SK-N-SH (cell line): ENCODE measurements around the gene RYR3. TPM values are rescaled to one million over a fixed set of nuclear protein-coding genes. Genes with fewer than 3 reads are reported as not detected.

ENCODE experiments used
- CTCF ChIA-PET: fragments of 300-600, 350-600 bp; formaldehyde crosslinking; extraction: SDS; loops from one replicate; lab custom pipeline; 2021; lab: Yijun Ruan, JAX
- POLR2A ChIA-PET: fragments of 350-600 bp; sonication (Branson Sonifier 250); formaldehyde crosslinking; extraction: SDS; loops from one replicate; lab custom pipeline; 2020; ENCODE audit warnings: antibody characterized with exemption, inconsistent platforms; lab: Yijun Ruan, JAX
- DNase-seq: peaks from one replicate; pipeline ENCODE4 v3.0.0; 2012
- H2AFZ ChIP-seq: fragments of 200-600 bp; sonication (generic); 2 replicates; pipeline ENCODE4 v1.8.1; 2016; ENCODE audit warnings: antibody characterized with exemption, mild to moderate bottlenecking, low read depth
- H3F3A ChIP-seq: fragments of 200-600 bp; sonication (generic); replicated peaks from 2 replicates; pipeline ENCODE3; 2016; ENCODE audit warnings: antibody characterized with exemption, mild to moderate bottlenecking; ENCODE audit not compliant: insufficient read depth
- H3K27ac ChIP-seq, 2 experiments: fragments of 200-500 bp in 1 of 2; fragments of 200-600 bp in 1 of 2; sonication (Bioruptor generic) in 1 of 2; sonication (generic), shearing (Covaris generic) in 1 of 2; 2 replicates each; pipeline versions ENCODE4 v1.5.1 to v1.6.1; 2014 to 2016; ENCODE audit warnings: low read depth in 2 of 2, inconsistent platforms in 1 of 2, low read length in 1 of 2, mild to moderate bottlenecking in 1 of 2, mixed read lengths in 1 of 2
- H3K27me3 ChIP-seq: fragments of 200-600 bp; sonication (generic), shearing (Covaris generic); 2 replicates; pipeline ENCODE4 v1.6.1; 2016; ENCODE audit warnings: mixed run types; ENCODE audit not compliant: insufficient read depth
- H3K36me3 ChIP-seq, 2 experiments: fragments of 200-500 bp in 1 of 2; fragments of 200-600 bp in 1 of 2; sonication (Bioruptor generic) in 1 of 2; sonication (generic) in 1 of 2; replicated peaks in 1 of 2; 2 replicates each; pipeline versions ENCODE3 to v1.5.1; 2014 to 2016; ENCODE audit warnings: low read length in 1 of 2, mild to moderate bottlenecking in 1 of 2; ENCODE audit not compliant: insufficient read depth in 2 of 2, control insufficient read depth in 1 of 2
- H3K4me1 ChIP-seq, 2 experiments: fragments of 200-500 bp in 1 of 2; fragments of 200-600 bp in 1 of 2; sonication (Bioruptor generic) in 1 of 2; sonication (generic), shearing (Covaris generic) in 1 of 2; 2 replicates each; pipeline versions ENCODE4 v1.5.1 to v1.6.1; 2014 to 2016; ENCODE audit warnings: low read depth in 1 of 2, low read length in 1 of 2, mixed run types in 1 of 2; ENCODE audit not compliant: insufficient read depth in 2 of 2, control insufficient read depth in 1 of 2
- H3K4me2 ChIP-seq: fragments of 200-600 bp; sonication (generic), shearing (Covaris generic); 2 replicates; pipeline ENCODE4 v1.6.1; 2017; ENCODE audit warnings: mixed run types
- H3K4me3 ChIP-seq, 2 experiments: fragments of 200-500 bp in 1 of 2; fragments of 200-600 bp in 1 of 2; sonication (Bioruptor generic) in 1 of 2; sonication (generic), shearing (Covaris generic) in 1 of 2; 2 replicates each; pipeline versions ENCODE4 v1.5.1 to v1.8.1; 2014 to 2016; ENCODE audit warnings: low read depth in 2 of 2, inconsistent platforms in 1 of 2, low read length in 1 of 2, mild to moderate bottlenecking in 1 of 2, mixed read lengths in 1 of 2, moderate library complexity in 1 of 2
- H3K79me2 ChIP-seq: fragments of 200-600 bp; sonication (generic); 2 replicates; pipeline ENCODE4 v1.8.1; 2017; ENCODE audit warnings: mild to moderate bottlenecking; ENCODE audit not compliant: insufficient read depth
- H3K9ac ChIP-seq: fragments of 200-600 bp; sonication (generic); 2 replicates; pipeline ENCODE4 v1.6.1; 2017; ENCODE audit warnings: mixed run types
- H3K9me2 ChIP-seq: fragments of 200-600 bp; sonication (generic); 2 replicates; pipeline ENCODE4 v1.6.1; 2017; ENCODE audit warnings: mixed run types
- H3K9me3 ChIP-seq: fragments of 200-600 bp; sonication (generic); 2 replicates; pipeline ENCODE4 v1.6.1; 2017; ENCODE audit warnings: mixed run types, mild to moderate bottlenecking, moderate library complexity
- H4K20me1 ChIP-seq: fragments of 200-600 bp; sonication (generic); 2 replicates; pipeline ENCODE4 v1.6.1; 2017; ENCODE audit warnings: mild to moderate bottlenecking, mixed run types; ENCODE audit not compliant: insufficient read depth
- CHD2 ChIP-seq: fragments of 150-350 bp; IDR thresholded peaks from 2 replicates; pipeline ENCODE4 v1.6.1; 2018; ENCODE audit warnings: low read length; ENCODE audit not compliant: partially characterized antibody
- CTCF ChIP-seq: fragments of 200-600 bp; sonication (generic); IDR thresholded peaks from 2 replicates; pipeline ENCODE4 v1.6.1; 2017; ENCODE audit warnings: antibody characterized with exemption, mild to moderate bottlenecking, moderate library complexity
- ELF1 ChIP-seq: IDR thresholded peaks from 2 replicates; pipeline ENCODE4 v1.4.0; 2012
- EP300 ChIP-seq, 2 experiments: IDR thresholded peaks; 2 replicates each; pipeline versions ENCODE4 v1.4.0 to v1.6.1; 2012; ENCODE audit warnings: borderline replicate concordance in 1 of 2, low read depth in 1 of 2, low read length in 1 of 2
- FOSL2 ChIP-seq: IDR thresholded peaks from 2 replicates; pipeline ENCODE4 v1.4.0; 2012; ENCODE audit warnings: low read depth, mild to moderate bottlenecking, moderate library complexity, borderline replicate concordance
- FOXJ3 ChIP-seq: sonication (generic); formaldehyde crosslinking; IDR thresholded peaks from 2 replicates; pipeline ENCODE4 v1.5.1; 2020; ENCODE audit warnings: mild to moderate bottlenecking, missing genetic modification reagents
- GATA2 ChIP-seq: sonication (generic); formaldehyde crosslinking; IDR thresholded peaks from 2 replicates; pipeline ENCODE4 v1.5.0; 2020; ENCODE audit warnings: mild to moderate bottlenecking, missing genetic modification reagents
- MEF2A ChIP-seq: IDR thresholded peaks from 2 replicates; pipeline ENCODE4 v1.4.0; 2012; ENCODE audit warnings: low read depth, borderline replicate concordance
- NFIC ChIP-seq: IDR thresholded peaks from 2 replicates; pipeline ENCODE4 v1.4.0; 2012; ENCODE audit warnings: borderline replicate concordance
- POLR2AphosphoS5 ChIP-seq: IDR thresholded peaks from 2 replicates; pipeline ENCODE4 v1.6.1; 2012; ENCODE audit warnings: low read depth, low read length
- RAD21 ChIP-seq: IDR thresholded peaks from 2 replicates; pipeline ENCODE4 v1.6.1; 2012; ENCODE audit warnings: mild to moderate bottlenecking, low read length
- RCOR1 ChIP-seq: fragments of 150-350 bp; IDR thresholded peaks from 2 replicates; pipeline ENCODE4 v1.6.1; 2017; ENCODE audit warnings: antibody characterized with exemption, low read length
- REST ChIP-seq: IDR thresholded peaks from 2 replicates; pipeline ENCODE4 v1.6.1; 2012; ENCODE audit warnings: mild to moderate bottlenecking, low read depth, low read length, moderate library complexity
- RXRA ChIP-seq: IDR thresholded peaks from 2 replicates; pipeline ENCODE4 v1.4.0; 2012; ENCODE audit warnings: low read depth, mild to moderate bottlenecking, borderline replicate concordance
- SIN3A ChIP-seq: IDR thresholded peaks from 2 replicates; pipeline ENCODE4 v1.6.1; 2012; ENCODE audit warnings: low read depth, mild to moderate bottlenecking, low read length, moderate library complexity, borderline replicate concordance
- TAF1 ChIP-seq: IDR thresholded peaks from 2 replicates; pipeline ENCODE4 v1.6.1; 2012; ENCODE audit warnings: low read depth, mild to moderate bottlenecking, low read length, moderate library complexity, borderline replicate concordance
- TEAD4 ChIP-seq: IDR thresholded peaks from 2 replicates; pipeline ENCODE4 v1.4.0; 2012; ENCODE audit warnings: mild to moderate bottlenecking, borderline replicate concordance; ENCODE audit not compliant: insufficient read depth
- YY1 ChIP-seq: IDR thresholded peaks from 2 replicates; pipeline ENCODE4 v1.4.0; 2012; ENCODE audit warnings: low read depth, mild to moderate bottlenecking
- WGBS: methylation state at CpG from one replicate; pipeline ENCODE4 v1.1.6; 2017; ENCODE audit warnings: low lambda C conversion rate; 5-methylcytosine and 5-hydroxymethylcytosine counted together
- polyA plus RNA-seq, 3 experiments: library from polyadenylated mRNA; depleted of rRNA; stranded (reverse); fragments of >200 nt; gene quantifications; 2 replicates each; pipeline ENCODE4 v1.2.3, GENCODE V29; 2012
- TF ChIP-seq, protein P1 (sequence below): IDR thresholded peaks from 2 replicates; pipeline ENCODE4; 2012
- TF ChIP-seq, protein P2 (sequence below): IDR thresholded peaks from 2 replicates; pipeline ENCODE4 v1.4.0; 2012; ENCODE audit warnings: low read depth, borderline replicate concordance

The RYR3 gene
- polyA plus RNA-seq, 1 of the 3 experiments (the other 2 are of a cell fraction) = 0.02 TPM

GRCh38 chr15:33370623-33371020 is 59.9 kb downstream of the RYR3 start (continued):
- TF ChIP-seq, protein P1, sequence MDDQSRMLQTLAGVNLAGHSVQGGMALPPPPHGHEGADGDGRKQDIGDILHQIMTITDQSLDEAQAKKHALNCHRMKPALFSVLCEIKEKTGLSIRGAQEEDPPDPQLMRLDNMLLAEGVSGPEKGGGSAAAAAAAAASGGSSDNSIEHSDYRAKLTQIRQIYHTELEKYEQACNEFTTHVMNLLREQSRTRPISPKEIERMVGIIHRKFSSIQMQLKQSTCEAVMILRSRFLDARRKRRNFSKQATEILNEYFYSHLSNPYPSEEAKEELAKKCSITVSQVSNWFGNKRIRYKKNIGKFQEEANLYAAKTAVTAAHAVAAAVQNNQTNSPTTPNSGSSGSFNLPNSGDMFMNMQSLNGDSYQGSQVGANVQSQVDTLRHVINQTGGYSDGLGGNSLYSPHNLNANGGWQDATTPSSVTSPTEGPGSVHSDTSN = no peak
- TF ChIP-seq, all 33 proteins: peak for 0

DNA sequence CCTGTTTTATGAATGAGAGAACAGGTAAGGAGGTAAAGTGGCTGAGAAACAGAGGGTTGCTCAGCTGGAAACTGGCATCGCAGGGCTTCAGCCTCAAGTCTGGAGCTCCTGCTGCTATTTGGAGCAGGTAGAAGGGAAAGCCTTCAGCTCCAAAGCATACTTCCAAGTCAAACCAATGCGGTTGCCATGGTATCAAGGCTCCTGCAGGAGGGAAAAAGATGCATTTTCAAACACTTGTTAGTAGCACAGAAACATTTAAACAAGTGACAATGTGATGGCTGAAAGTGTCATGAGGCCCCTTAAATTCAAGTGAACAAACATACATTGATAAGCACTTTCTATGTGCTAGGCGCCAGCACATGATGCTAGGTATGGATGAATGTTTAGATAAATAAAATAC is 60.4 kb downstream of the RYR3 start:
- Histone ChIP-seq H3K9me2 (no peaks in the 10 kb centered on the region), H3K79me2 (no peaks in the 10 kb centered on the region), H3K4me3 (no peak overlapping the region), H3F3A (no peaks in the 10 kb centered on the region), H2AFZ (no peak overlapping the region), H3K9me3 (no peaks in the 10 kb centered on the region), H3K4me1 (peaks cover 0 to 6% of the 10 kb centered on the region in 2 experiments; a peak in 2 of 4 replicates), H3K9ac (no peak overlapping the region), H3K4me2 (no peak overlapping the region), H3K36me3 (no peaks in the 10 kb centered on the region), H4K20me1 (no peaks in the 10 kb centered on the region), H3K27ac (no peak overlapping the region), H3K27me3 (no peaks in the 10 kb centered on the region)
- WGBS = 51% methylated on average over 3 of the region's 3 CpGs
- no peak for DNase-seq
- ChIA-PET CTCF (interaction anchor here (1.0 kb wide), 1 partner anchor 59 kb away, joined by 4 read pairs; no protein-coding TSS in a partner anchor), POLR2A (no interaction called here)
- TF ChIP-seq NFIC = no peak
- TF ChIP-seq FOXJ3 = no peak
- no peak for TF ChIP-seq MEF2A
- no peak for TF ChIP-seq CHD2
- no peak for TF ChIP-seq RXRA
- no peak for TF ChIP-seq SIN3A
- TF ChIP-seq, protein P2, sequence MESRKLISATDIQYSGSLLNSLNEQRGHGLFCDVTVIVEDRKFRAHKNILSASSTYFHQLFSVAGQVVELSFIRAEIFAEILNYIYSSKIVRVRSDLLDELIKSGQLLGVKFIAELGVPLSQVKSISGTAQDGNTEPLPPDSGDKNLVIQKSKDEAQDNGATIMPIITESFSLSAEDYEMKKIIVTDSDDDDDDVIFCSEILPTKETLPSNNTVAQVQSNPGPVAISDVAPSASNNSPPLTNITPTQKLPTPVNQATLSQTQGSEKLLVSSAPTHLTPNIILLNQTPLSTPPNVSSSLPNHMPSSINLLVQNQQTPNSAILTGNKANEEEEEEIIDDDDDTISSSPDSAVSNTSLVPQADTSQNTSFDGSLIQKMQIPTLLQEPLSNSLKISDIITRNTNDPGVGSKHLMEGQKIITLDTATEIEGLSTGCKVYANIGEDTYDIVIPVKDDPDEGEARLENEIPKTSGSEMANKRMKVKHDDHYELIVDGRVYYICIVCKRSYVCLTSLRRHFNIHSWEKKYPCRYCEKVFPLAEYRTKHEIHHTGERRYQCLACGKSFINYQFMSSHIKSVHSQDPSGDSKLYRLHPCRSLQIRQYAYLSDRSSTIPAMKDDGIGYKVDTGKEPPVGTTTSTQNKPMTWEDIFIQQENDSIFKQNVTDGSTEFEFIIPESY = no peak
- no peak for TF ChIP-seq REST
- no peak for TF ChIP-seq EP300 (IDR thresholded peaks at IDR 0.05; ENCODE audit: borderline replicate concordance in 1 of 2, low read depth in 1 of 2, low read length in 1 of 2)
- no peak for TF ChIP-seq ELF1
- no peak for TF ChIP-seq FOSL2
- no peak for TF ChIP-seq CTCF
- no peak for TF ChIP-seq YY1
- TF ChIP-seq TEAD4 = no peak
- no peak for TF ChIP-seq POLR2AphosphoS5
- TF ChIP-seq GATA2 (CRISPR knock-in tag) = no peak
- TF ChIP-seq RCOR1 = no peak
- TF ChIP-seq RAD21 = no peak
- no peak for TF ChIP-seq TAF1
